ENCODE measurements around the gene BAZ2A.
"Not testable (repeated sequence)": the region's sequence is repeated elsewhere in the genome, so short reads cannot be mapped to it uniquely, and the experiment has no call there.

Gene BAZ2A

DNA sequence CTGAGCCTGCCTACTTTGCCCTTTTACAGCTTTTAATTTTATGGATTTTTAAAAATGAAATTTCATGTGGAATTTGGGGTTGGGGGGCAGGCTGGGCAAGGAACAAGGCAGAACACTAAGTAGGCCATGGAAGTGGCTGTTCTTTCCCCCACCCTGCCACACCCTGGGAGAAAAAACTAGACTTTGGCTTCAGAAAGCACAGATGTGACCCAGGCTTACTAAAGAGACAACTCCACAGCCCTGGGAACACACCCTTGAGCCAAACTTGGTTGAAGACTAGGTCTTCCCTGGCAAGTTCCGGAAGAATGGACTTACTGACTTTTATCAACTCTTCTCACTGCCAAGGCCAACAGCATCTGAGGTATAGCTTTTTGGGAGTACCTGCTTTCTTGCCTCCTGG lies 40.3 kb downstream of the BAZ2A start:
- H3K9me3 ChIP-seq (replicated peaks; ENCODE audit: low read length) = no peaks in the 10 kb centered on the region
- peaks cover 25% of the 10 kb centered on the region for H3K4me1 ChIP-seq (ENCODE audit: control insufficient read depth, insufficient read depth, low read length)
- no peaks in the 10 kb centered on the region for H3K27me3 ChIP-seq (ENCODE audit: control insufficient read depth, insufficient read depth, low read length)
- H3K36me3 ChIP-seq (ENCODE audit: insufficient read depth, low read length) = peaks cover 47% of the 10 kb centered on the region
- no peak overlapping the region for H3K9ac ChIP-seq (ENCODE audit: low read depth, low read length)
- H3K4me3 ChIP-seq (ENCODE audit: low read length) = no peak overlapping the region
- H3K4me2 ChIP-seq (ENCODE audit: low read length) = no peak overlapping the region

- H3K4me2 ChIP-seq (ENCODE audit: low read length) = no peak overlapping the region
- no peak overlapping the region for H3K9ac ChIP-seq (ENCODE audit: low read depth, low read length)
- no peaks in the 10 kb centered on the region for H3K27me3 ChIP-seq (ENCODE audit: control insufficient read depth, insufficient read depth, low read length)
- peaks cover 62% of the 10 kb centered on the region for H3K36me3 ChIP-seq (ENCODE audit: insufficient read depth, low read length)
- H3K4me1 ChIP-seq (ENCODE audit: control insufficient read depth, insufficient read depth, low read length) = peaks cover 27% of the 10 kb centered on the region
- H3K9me3 ChIP-seq (replicated peaks; ENCODE audit: low read length) = no peaks in the 10 kb centered on the region
- no peak overlapping the region for H3K4me3 ChIP-seq (ENCODE audit: low read length)
These were observed 45.0 kb downstream of the BAZ2A start for GRCh38 chr12:56585098-56585497.

DNA sequence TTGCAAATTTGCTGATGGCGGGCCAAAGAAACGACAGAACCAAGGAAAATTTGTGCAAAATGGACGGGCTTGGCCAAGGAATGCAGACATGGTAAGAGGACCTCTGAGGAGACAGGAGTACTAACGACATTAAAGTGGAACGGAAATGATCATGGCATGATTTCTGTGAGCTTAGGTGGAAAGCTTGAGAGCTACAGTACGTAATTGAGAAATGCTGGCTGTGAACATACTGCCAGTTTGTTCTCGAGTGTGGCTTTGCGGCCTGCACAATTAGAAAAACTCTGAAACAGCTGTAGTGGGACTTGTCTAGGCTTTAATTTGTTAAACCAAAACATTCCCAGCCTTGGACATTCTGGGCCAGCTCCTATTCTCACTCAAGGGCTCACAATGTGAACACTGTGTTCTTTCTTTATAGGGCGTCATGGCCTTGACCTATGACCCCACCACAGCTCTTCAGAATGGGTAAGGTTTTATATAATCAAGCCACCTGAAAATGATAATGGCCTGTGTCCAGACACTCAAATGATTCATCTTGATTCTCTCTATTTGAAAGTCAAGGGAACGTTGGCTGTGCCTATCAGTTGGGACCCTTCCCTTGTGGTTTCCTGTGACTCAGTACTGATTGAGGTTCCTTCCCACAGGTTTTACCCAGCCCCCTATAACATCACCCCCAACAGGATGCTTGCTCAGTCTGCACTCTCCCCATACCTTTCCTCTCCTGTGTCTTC lies 48.5 kb downstream of the BAZ2A start:
- H3K4me1 ChIP-seq (ENCODE audit: control insufficient read depth, insufficient read depth, low read length) = peaks cover 21% of the 10 kb centered on the region
- H3K4me2 ChIP-seq (ENCODE audit: low read length) = no peak overlapping the region
- no peak overlapping the region for H3K9ac ChIP-seq (ENCODE audit: low read depth, low read length)
- no peak overlapping the region for H3K4me3 ChIP-seq (ENCODE audit: low read length)
- no peaks in the 10 kb centered on the region for H3K9me3 ChIP-seq (replicated peaks; ENCODE audit: low read length)
- peaks cover 32% of the 10 kb centered on the region for H3K36me3 ChIP-seq (ENCODE audit: insufficient read depth, low read length)
- no peaks in the 10 kb centered on the region for H3K27me3 ChIP-seq (ENCODE audit: control insufficient read depth, insufficient read depth, low read length)

DNA sequence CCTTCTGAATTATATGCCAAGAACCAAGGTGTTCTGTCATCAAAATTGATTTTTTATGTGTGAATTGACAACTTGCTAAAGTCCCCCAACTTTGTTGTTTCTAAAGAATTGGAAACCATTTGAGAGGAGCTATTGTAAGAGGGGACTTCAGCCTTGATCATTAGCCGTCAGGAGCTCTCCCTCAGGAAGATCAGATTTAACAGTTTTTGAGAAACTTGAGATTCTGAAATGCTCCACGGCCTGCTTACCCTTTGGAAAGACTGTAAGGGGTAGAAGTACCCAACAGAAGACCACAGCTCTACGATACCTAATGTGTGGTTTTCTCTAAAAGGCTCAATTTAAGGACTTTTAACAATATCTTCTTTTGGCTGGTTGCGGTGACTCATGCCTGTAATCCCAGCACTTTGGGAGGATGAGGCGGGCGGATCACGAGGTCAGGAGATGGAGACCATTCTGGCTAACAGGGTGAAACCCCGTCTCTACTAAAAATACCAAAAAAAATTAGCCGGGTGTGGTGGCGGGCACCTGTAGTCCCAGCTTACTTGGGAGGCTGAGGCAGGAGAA lies 51.1 kb downstream of the BAZ2A start:
- Histone ChIP-seq H3K4me2 (ENCODE audit: low read length) (no peak overlapping the region), H3K9me3 (replicated peaks; ENCODE audit: low read length) (no peaks in the 10 kb centered on the region), H3K27me3 (ENCODE audit: control insufficient read depth, insufficient read depth, low read length) (no peaks in the 10 kb centered on the region), H3K9ac (ENCODE audit: low read depth, low read length) (no peak overlapping the region), H3K4me1 (ENCODE audit: control insufficient read depth, insufficient read depth, low read length) (peaks cover 23% of the 10 kb centered on the region), H3K4me3 (ENCODE audit: low read length) (no peak overlapping the region), H3K36me3 (ENCODE audit: insufficient read depth, low read length) (peaks cover 34% of the 10 kb centered on the region)

GRCh38 chr12:56577248-56577647 lies 52.9 kb downstream of the BAZ2A start:
- H3K27me3 ChIP-seq (ENCODE audit: control insufficient read depth, insufficient read depth, low read length); H3K4me3 ChIP-seq (ENCODE audit: low read length); H3K9ac ChIP-seq (ENCODE audit: low read depth, low read length); H3K9me3 ChIP-seq (replicated peaks; ENCODE audit: low read length); H3K4me2 ChIP-seq (ENCODE audit: low read length): not testable (repeated sequence)
- H3K4me1 ChIP-seq (ENCODE audit: control insufficient read depth, insufficient read depth, low read length) = peaks cover 27% of the 10 kb centered on the region
- peaks cover 30% of the 10 kb centered on the region for H3K36me3 ChIP-seq (ENCODE audit: insufficient read depth, low read length)

DNA sequence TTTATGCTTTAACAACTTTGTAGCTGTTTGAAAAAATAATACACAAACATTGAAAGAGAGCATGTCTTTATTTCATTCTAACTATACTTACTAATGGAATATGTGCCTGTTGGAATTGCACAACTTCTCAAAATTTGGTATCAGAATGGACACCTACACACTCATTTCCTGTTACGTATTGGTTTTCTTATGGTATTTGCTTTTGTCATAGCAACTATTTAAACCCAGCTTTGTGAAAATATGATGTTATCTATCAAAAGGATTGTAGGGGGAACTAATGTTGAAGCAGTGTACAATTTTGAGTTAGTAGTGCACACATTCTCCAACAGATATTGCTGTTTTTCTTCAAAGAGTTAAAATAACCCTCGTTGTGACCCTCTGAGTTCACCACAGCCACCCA lies 55.9 kb downstream of the BAZ2A start:
- Histone ChIP-seq H3K4me1 (ENCODE audit: control insufficient read depth, insufficient read depth, low read length) (peaks cover 17% of the 10 kb centered on the region), H3K4me3 (ENCODE audit: low read length) (no peak overlapping the region), H3K36me3 (ENCODE audit: insufficient read depth, low read length) (peaks cover 33% of the 10 kb centered on the region), H3K27me3 (ENCODE audit: control insufficient read depth, insufficient read depth, low read length) (no peaks in the 10 kb centered on the region), H3K9ac (ENCODE audit: low read depth, low read length) (peak overlapping the region; percentile 50), H3K4me2 (ENCODE audit: low read length) (peak overlapping the region; percentile 47), H3K9me3 (replicated peaks; ENCODE audit: low read length) (no peaks in the 10 kb centered on the region)

- Histone ChIP-seq H3K36me3 (ENCODE audit: insufficient read depth, low read length) (peaks cover 41% of the 10 kb centered on the region), H3K27me3 (ENCODE audit: control insufficient read depth, insufficient read depth, low read length) (no peaks in the 10 kb centered on the region), H3K9ac (ENCODE audit: low read depth, low read length) (no peak overlapping the region), H3K4me2 (ENCODE audit: low read length) (no peak overlapping the region), H3K4me1 (ENCODE audit: control insufficient read depth, insufficient read depth, low read length) (peaks cover 17% of the 10 kb centered on the region), H3K4me3 (ENCODE audit: low read length) (no peak overlapping the region), H3K9me3 (replicated peaks; ENCODE audit: low read length) (no peaks in the 10 kb centered on the region)
These were observed 57.8 kb downstream of the BAZ2A start for GRCh38 chr12:56572288-56572687.

GRCh38 chr12:56571121-56571520 lies 59.0 kb downstream of the BAZ2A start:
- Histone ChIP-seq H3K9ac (ENCODE audit: low read depth, low read length) (no peak overlapping the region), H3K9me3 (replicated peaks; ENCODE audit: low read length) (no peaks in the 10 kb centered on the region), H3K27me3 (ENCODE audit: control insufficient read depth, insufficient read depth, low read length) (no peaks in the 10 kb centered on the region), H3K4me1 (ENCODE audit: control insufficient read depth, insufficient read depth, low read length) (peaks cover 17% of the 10 kb centered on the region), H3K36me3 (ENCODE audit: insufficient read depth, low read length) (peaks cover 41% of the 10 kb centered on the region), H3K4me2 (ENCODE audit: low read length) (no peak overlapping the region), H3K4me3 (ENCODE audit: low read length) (no peak overlapping the region)

- Histone ChIP-seq H3K9ac (ENCODE audit: low read depth, low read length) (no peak overlapping the region), H3K4me3 (ENCODE audit: low read length) (no peak overlapping the region), H3K9me3 (replicated peaks; ENCODE audit: low read length) (no peaks in the 10 kb centered on the region), H3K4me2 (ENCODE audit: low read length) (no peak overlapping the region), H3K27me3 (ENCODE audit: control insufficient read depth, insufficient read depth, low read length) (no peaks in the 10 kb centered on the region), H3K36me3 (ENCODE audit: insufficient read depth, low read length) (peaks cover 45% of the 10 kb centered on the region), H3K4me1 (ENCODE audit: control insufficient read depth, insufficient read depth, low read length) (peaks cover 16% of the 10 kb centered on the region)
These were observed 62.0 kb downstream of the BAZ2A start for GRCh38 chr12:56568146-56568545.

GRCh38 chr12:56565510-56566101 lies 64.5 kb downstream of the BAZ2A start:
- Histone ChIP-seq H3K4me1 (ENCODE audit: control insufficient read depth, insufficient read depth, low read length) (peaks cover 16% of the 10 kb centered on the region), H3K36me3 (ENCODE audit: insufficient read depth, low read length) (peaks cover 36% of the 10 kb centered on the region), H3K9me3 (replicated peaks; ENCODE audit: low read length) (no peaks in the 10 kb centered on the region), H3K27me3 (ENCODE audit: control insufficient read depth, insufficient read depth, low read length) (no peaks in the 10 kb centered on the region), H3K9ac (ENCODE audit: low read depth, low read length) (peak overlapping the region; percentile 29), H3K4me3 (ENCODE audit: low read length) (no peak overlapping the region), H3K4me2 (ENCODE audit: low read length) (peak overlapping the region; percentile 29)

- H3K9ac ChIP-seq (ENCODE audit: low read depth, low read length) = no peak overlapping the region
- no peak overlapping the region for H3K4me3 ChIP-seq (ENCODE audit: low read length)
- H3K27me3 ChIP-seq (ENCODE audit: control insufficient read depth, insufficient read depth, low read length) = no peaks in the 10 kb centered on the region
- no peaks in the 10 kb centered on the region for H3K9me3 ChIP-seq (replicated peaks; ENCODE audit: low read length)
- H3K4me1 ChIP-seq (ENCODE audit: control insufficient read depth, insufficient read depth, low read length) = no peaks in the 10 kb centered on the region
- peaks cover 3% of the 10 kb centered on the region for H3K36me3 ChIP-seq (ENCODE audit: insufficient read depth, low read length)
- no peak overlapping the region for H3K4me2 ChIP-seq (ENCODE audit: low read length)
These were observed 79.1 kb downstream of the BAZ2A start for GRCh38 chr12:56551070-56551469.

GRCh38 chr12:56546680-56547079 lies 83.4 kb downstream of the BAZ2A start:
- Histone ChIP-seq H3K27me3 (ENCODE audit: control insufficient read depth, insufficient read depth, low read length) (no peaks in the 10 kb centered on the region), H3K4me1 (ENCODE audit: control insufficient read depth, insufficient read depth, low read length) (no peaks in the 10 kb centered on the region), H3K9ac (ENCODE audit: low read depth, low read length) (no peak overlapping the region), H3K36me3 (ENCODE audit: insufficient read depth, low read length) (peaks cover 5% of the 10 kb centered on the region), H3K9me3 (replicated peaks; ENCODE audit: low read length) (no peaks in the 10 kb centered on the region), H3K4me3 (ENCODE audit: low read length) (no peak overlapping the region), H3K4me2 (ENCODE audit: low read length) (no peak overlapping the region)
